GM10266 (cell line): Measurements from ENCODE around the gene STARD10.
A peak's percentile ranks its signal among the peaks of the same experiment; 100 is the strongest.

Source experiments
- DNase-seq: peaks from one replicate; pipeline ENCODE4 v3.0.0; 2012; ENCODE audit errors: extremely low spot score
- TF ChIP-seq, protein P1 (sequence below): IDR thresholded peaks from 2 replicates; pipeline ENCODE4 v1.5.1; 2012; ENCODE audit warnings: mild to moderate bottlenecking, low read depth; ENCODE audit not compliant: control insufficient read depth, insufficient read depth; ENCODE audit errors: missing control alignments

The STARD10 gene

DNA sequence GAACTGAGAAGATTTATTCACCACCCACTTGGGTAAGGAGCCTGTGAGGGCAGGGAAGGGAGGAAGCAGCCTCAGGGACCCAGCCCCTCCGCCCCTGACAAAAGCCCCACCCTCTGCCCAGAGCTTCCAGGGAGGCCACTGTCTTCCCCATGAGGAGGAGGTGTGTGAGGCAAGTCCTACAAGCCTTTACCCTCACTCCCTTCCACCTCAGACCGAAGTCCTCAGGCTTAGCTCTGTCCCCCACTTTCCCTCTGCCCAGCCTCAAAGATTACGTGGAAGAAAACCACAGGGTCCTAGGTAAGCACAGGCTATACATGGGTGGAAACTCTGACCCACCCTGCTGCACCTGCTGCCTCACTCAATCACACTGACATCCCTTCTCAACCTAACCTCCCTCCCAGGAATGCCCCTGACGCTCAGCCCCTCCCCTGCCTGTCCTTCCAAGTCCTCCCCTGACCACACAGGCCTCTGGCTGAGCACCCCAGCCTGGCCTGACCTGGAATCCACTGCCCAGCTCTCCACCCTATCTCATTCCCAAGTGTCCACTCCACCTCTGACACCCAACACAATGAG, 38.0 kb downstream of the STARD10 start:
- DNase-seq: no peak
- TF ChIP-seq, protein P1, sequence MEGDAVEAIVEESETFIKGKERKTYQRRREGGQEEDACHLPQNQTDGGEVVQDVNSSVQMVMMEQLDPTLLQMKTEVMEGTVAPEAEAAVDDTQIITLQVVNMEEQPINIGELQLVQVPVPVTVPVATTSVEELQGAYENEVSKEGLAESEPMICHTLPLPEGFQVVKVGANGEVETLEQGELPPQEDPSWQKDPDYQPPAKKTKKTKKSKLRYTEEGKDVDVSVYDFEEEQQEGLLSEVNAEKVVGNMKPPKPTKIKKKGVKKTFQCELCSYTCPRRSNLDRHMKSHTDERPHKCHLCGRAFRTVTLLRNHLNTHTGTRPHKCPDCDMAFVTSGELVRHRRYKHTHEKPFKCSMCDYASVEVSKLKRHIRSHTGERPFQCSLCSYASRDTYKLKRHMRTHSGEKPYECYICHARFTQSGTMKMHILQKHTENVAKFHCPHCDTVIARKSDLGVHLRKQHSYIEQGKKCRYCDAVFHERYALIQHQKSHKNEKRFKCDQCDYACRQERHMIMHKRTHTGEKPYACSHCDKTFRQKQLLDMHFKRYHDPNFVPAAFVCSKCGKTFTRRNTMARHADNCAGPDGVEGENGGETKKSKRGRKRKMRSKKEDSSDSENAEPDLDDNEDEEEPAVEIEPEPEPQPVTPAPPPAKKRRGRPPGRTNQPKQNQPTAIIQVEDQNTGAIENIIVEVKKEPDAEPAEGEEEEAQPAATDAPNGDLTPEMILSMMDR: no peak

DNA sequence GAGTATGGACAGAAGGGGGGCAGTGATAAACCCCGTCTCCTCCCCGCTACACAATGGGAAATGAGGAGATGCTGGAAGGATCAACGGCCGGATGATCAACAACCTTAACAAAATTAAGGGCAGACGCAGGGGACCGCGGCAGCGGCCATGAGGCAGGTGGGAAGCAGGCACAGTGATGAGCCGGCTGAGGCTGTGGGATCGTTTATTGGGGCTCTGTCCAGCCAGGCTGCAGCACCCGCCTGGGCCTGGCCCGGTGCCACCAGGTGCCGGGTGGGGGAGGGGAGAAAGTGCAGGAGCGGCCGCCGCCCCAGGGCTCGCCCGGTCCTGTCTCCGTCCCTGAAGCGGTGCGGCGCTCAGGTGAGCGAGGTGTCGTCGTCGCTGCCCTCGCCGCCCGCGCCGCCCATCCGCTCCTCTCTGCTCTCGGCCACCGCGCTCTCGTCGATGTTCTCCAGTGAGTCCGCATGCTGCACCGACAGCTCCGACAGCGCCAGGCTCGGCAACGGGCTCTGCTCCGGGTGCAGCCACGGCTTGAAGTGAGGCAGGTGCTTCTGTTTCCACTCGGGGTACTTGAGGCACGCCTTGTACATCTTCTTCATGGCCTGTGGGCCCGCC, 39.2 kb downstream of the STARD10 start:
- TF ChIP-seq, protein P1: no peak
- DNase-seq: no peak

DNA sequence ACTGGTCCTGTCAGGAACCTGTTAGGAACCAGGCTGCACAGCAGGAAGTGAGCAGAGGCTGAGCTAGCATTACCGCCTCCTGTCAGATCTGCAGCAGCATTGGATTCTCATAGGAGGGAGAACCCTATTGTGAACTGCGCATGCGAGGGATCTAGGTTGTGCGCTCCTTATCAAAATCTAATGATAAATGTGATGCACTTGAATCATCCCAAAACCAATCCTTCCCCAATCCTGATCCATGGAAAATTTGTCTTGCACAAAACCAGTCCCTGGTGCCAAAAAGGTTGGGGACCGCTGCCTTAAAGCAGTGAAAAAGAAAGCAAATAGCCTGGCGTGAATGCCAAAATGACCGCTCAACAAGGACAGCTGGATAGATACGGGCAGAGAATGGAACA, 39.7 kb downstream of the STARD10 start:
- DNase-seq: no peak
- TF ChIP-seq, protein P1: no peak

DNA sequence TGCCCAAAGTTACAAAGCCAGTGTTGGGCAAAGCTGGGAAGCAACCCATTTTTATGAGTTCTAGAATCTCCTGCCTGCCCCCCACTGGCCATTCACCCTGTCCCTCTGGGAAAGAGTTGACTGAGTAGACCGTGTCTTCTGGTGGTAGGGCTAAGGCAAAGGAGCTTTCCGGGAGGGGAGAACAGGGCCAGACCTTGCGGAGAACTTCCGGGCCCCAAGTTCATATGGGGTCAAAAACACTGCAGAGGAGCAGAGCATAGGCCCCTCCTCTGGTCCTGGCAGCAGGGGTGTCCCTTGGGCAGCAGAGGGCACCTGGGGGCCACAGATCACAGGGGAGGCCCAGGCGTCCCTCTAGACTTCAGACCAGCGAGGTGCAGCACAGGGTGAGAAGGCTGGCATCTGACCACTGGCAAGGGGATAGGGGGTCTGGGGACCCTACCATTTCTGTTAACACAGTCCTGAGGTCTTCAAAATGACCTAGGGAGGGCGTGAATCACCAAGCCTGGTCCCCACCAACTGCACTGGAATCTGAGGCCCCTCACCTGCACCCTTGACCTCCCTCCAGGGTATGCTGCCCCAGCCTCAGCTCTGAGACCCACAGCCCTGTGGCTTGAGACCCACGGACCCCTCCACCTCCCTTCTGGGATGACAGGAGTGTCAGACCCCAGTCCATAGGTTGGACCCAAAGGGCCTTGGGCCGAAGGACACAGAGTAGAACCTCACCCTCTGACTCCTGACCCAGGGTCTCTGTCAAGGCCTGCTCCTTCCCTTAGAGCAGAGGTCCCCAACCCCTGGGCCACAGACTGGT, 40.3 kb downstream of the STARD10 start:
- no peak for DNase-seq
- TF ChIP-seq, protein P1: peak; percentile 22

DNA sequence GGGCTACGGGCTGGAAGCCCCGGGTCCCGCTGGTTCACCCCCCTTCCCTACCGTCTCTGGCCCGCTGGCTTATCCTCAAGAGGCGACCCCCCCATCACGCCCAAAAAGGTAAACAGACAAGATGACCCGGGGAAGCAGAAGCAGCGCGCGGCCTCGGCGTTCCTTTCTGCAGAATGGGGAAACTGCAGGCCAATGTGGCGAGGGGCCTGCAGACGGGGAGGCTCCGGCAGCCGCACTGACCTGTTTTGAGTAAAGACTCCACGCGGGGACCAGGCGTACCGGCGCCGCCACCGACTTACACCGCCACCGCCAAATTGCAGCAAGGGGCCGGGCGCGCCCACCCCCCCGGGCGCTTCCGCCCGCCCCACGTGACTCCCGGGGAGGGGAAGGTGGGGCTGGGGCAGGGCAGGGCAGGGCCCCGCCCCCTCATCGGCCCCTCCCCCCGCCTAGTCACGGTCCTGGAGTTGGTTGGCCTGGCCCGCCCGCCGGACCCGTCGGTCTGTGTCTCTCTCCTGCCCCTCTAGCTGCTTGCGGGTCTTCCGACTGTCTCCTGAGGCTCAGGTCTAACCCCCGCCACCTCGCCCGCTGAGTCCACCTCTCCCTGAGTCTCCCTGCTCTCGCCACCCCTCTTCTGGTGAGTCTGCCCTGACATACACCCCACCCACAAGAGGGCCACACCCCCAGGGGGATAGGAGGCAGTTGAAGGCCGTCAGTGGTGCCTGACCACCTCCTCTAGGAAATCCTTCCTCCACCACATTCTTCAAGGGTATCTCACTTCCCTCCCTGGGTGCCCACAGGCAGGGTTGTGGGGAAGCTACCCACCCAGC, 41.5 kb downstream of the STARD10 start, which contains the start of gene ARAP1:
ARAP1 (minus strand) TSS at position 321 of the 827 bp plus-strand sequence. CDS start 25,280 bp downstream, outside the sequence.
- TF ChIP-seq, protein P1: peak; percentile 6
- DNase-seq: peak; percentile 93

DNA sequence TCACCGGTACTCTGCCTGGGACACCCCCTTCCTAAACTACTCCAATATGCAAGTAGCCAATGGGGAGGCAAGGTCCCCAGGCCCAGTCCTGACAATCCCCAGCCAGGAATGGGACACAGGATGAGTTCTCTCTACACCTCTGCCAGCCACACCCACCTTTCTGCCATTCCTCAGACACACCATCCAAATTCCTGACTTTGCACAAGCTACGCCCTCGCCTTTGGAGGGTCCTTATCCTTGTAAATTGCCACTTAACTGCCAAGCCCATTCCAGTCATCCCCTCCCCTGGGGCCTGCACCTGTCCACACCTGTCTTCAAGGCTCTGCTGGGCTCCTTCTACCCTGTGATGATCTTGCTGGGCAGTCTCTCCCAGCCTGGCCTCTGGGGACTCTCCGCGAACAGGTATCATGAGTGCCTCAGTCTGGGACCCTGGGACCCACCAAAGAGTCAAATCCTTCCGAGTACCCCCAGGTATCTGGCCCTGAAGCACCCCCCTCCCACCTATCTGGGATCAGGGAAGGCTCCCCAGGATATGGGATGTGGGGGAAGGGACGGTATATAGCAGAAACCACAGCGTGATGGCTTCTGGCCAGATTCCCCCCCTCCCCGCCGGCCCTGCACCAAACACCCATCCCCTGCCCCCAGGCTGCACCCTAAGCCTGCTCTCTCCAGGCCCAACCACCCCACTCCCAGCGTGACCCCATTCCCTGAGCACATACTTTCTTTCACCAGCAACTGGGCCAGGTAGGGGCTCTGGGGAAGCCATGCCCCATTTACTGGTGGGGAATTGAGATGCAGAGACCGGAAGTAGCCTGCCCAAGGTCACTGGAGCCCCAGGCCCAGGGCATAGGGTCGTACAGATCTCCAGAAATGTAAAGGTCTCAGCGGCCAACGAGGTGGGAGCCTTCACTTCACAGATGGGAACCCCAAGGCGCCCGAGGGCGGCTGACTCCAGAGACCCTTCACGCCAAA, 42.4 kb downstream of the STARD10 start:
- no peak for DNase-seq

More for the DNA sequence above, 42.4 kb downstream of the STARD10 start:
- TF ChIP-seq, protein P1: no peak
